Left colon (tissue), 2 donors: Measurements from ENCODE around the gene ELK3. TPM values are rescaled to one million over a fixed set of nuclear protein-coding genes. Genes with fewer than 3 reads are reported as not detected.
A peak's percentile ranks its signal among the peaks of the same experiment; 100 is the strongest.

Source experiments
- ATAC-seq: fragments of 200-7000 bp; cut with Tn5 transposase; one replicate; pipeline ENCODE4 v1.9.1; 2020; ENCODE audit warnings: mild to moderate bottlenecking, moderate library complexity
- DNase-seq, 2 donors: peaks; one replicate each; pipeline ENCODE4 v3.0.0-alpha.2; 2020
- intact Hi-C, 2 donors: fragments of 100-400 bp; cut with DNase I in 1 of 2; cut with micrococcal nuclease in 1 of 2; formaldehyde crosslinking; loops; one replicate each; pipeline versions ENCODE4 v1.11.2 to v1.14.0; 2022; cut with DNase I, micrococcal nuclease
- total RNA-seq, 2 donors: library from RNA; stranded (reverse); fragmentation: NEBNext Ultra II Directional; extraction: Animal tissue kit (Norgen Biotek cat#: 25700); gene quantifications; one replicate each; pipeline ENCODE4 v1.2.1, GENCODE V29; 2021
- donor health status: DM: no; HTN: no; CAD: no.
- donor health status: DM: yes; HTN: yes; CAD: no.

ELK3 gene
- total RNA-seq, 2 donors from 2014 or later = 7.7 to 9.2 TPM

GRCh38 chr12:96226801-96227348 lies 32.7 kb downstream of the ELK3 start:
- intact Hi-C loops = no loop called here
- ATAC-seq (no peak), DNase-seq (no peak)

- ATAC-seq (no peak), DNase-seq (no peak)
- intact Hi-C loops = no loop called here
Observed at GRCh38 chr12:96227365-96228106, 33.4 kb downstream of the ELK3 start.

GRCh38 chr12:96228566-96229248 lies 34.5 kb downstream of the ELK3 start:
- intact Hi-C loops = no loop called here
- DNase-seq = no peak
- ATAC-seq = no peak

GRCh38 chr12:96230646-96231045 lies 36.5 kb downstream of the ELK3 start:
- no peak for DNase-seq
- ATAC-seq = no peak
- intact Hi-C loops = loop anchor here in 1 of 2 donors (5.0 kb wide), 1 partner anchor 167 kb away; no protein-coding TSS in a partner anchor

- ATAC-seq = no peak
- intact Hi-C loops = loop anchor here in 1 of 2 donors (5.0 kb wide), 1 partner anchor 164 kb away; no protein-coding TSS in a partner anchor
- DNase-seq = peak in 1 of 2 donors; percentile 51
Observed at GRCh38 chr12:96233168-96233567, 39.0 kb downstream of the ELK3 start.

GRCh38 chr12:96233939-96234461 lies 39.8 kb downstream of the ELK3 start:
- intact Hi-C loops = loop anchor here in 1 of 2 donors (5.0 kb wide), 1 partner anchor 163 kb away; no protein-coding TSS in a partner anchor
- DNase-seq (peak; percentile 58 to 87), ATAC-seq (peak; percentile 39)

GRCh38 chr12:96234591-96235483 lies 40.7 kb downstream of the ELK3 start:
- DNase-seq (no peak), ATAC-seq (no peak)
- intact Hi-C loops = loop anchor here in 1 of 2 donors (5.0 kb wide), 1 partner anchor 162 kb away; no protein-coding TSS in a partner anchor

- intact Hi-C loops = no loop called here
Observed at GRCh38 chr12:96235484-96235826, 41.3 kb downstream of the ELK3 start.

GRCh38 chr12:96236221-96236822 lies 42.1 kb downstream of the ELK3 start:
- DNase-seq (peak in 1 of 2 donors; percentile 69), ATAC-seq (peak; percentile 78)
- intact Hi-C loops = no loop called here

More at GRCh38 chr12:96235484-96235826, 41.3 kb downstream of the ELK3 start:
- DNase-seq = no peak
- no peak for ATAC-seq

- intact Hi-C loops = no loop called here
- no peak for DNase-seq
- ATAC-seq = no peak
Observed at GRCh38 chr12:96237035-96237434, 42.9 kb downstream of the ELK3 start.

GRCh38 chr12:96237465-96238077 lies 43.4 kb downstream of the ELK3 start:
- peak in 1 of 2 donors; percentile 66 for DNase-seq

GRCh38 chr12:96238336-96239047 lies 44.3 kb downstream of the ELK3 start:
- DNase-seq = no peak
- ATAC-seq = no peak
- intact Hi-C loops = no loop called here

More at GRCh38 chr12:96237465-96238077, 43.4 kb downstream of the ELK3 start:
- no peak for ATAC-seq
- intact Hi-C loops = no loop called here

GRCh38 chr12:96239711-96240635 lies 45.8 kb downstream of the ELK3 start:
- ATAC-seq (no peak), DNase-seq (peak in 1 of 2 donors; percentile 75)
- intact Hi-C loops = no loop called here

- DNase-seq (no peak), ATAC-seq (no peak)
- intact Hi-C loops = no loop called here
Observed at GRCh38 chr12:96240656-96241055, 46.5 kb downstream of the ELK3 start.

GRCh38 chr12:96241431-96241830 lies 47.3 kb downstream of the ELK3 start:
- intact Hi-C loops = no loop called here
- ATAC-seq (no peak), DNase-seq (no peak)

GRCh38 chr12:96241846-96242256 lies 47.7 kb downstream of the ELK3 start:
- intact Hi-C loops = no loop called here
- DNase-seq (peak in 1 of 2 donors; percentile 62), ATAC-seq (peak; percentile 40)
